BLaER1 treated with 17β-estradiol and CSF1 and Interleukin-3, amounts not matched to agents 10 nM and 100 nM (cell line): ENCODE measurements around the gene PES1.
A peak's percentile ranks its signal among the peaks of the same experiment; 100 is the strongest.
"Not testable (repeated sequence)": the region's sequence is repeated elsewhere in the genome, so short reads cannot be mapped to it uniquely, and the experiment has no call there.

Experiments
- H3K27ac ChIP-seq, 11 experiments: shearing (Covaris generic); formaldehyde crosslinking; 2 replicates each; pipeline ENCODE4 v1.8.1; 2022
- H3K27me3 ChIP-seq, 11 experiments: shearing (Covaris generic); formaldehyde crosslinking; 2 replicates each; pipeline ENCODE4 v1.8.1; 2022
- H3K36me3 ChIP-seq, 11 experiments: shearing (Covaris generic); formaldehyde crosslinking; 2 replicates each; pipeline ENCODE4 v1.8.1; 2022
- H3K4me1 ChIP-seq, 10 experiments: shearing (Covaris generic); formaldehyde crosslinking; 2 replicates each; pipeline ENCODE4 v1.8.1; 2022
- H3K4me2 ChIP-seq, 11 experiments: shearing (Covaris generic); formaldehyde crosslinking; 2 replicates each; pipeline ENCODE4 v1.8.1; 2022
- H3K4me3 ChIP-seq, 10 experiments: shearing (Covaris generic); formaldehyde crosslinking; 2 replicates each; pipeline ENCODE4 v1.8.1; 2022
- H3K9ac ChIP-seq, 11 experiments: shearing (Covaris generic); formaldehyde crosslinking; 2 replicates each; pipeline ENCODE4 v1.8.1; 2022
- H3K9me3 ChIP-seq, 11 experiments: shearing (Covaris generic); formaldehyde crosslinking; replicated peaks in 1 of 11; 2 replicates each; pipeline ENCODE4 v1.8.1; 2022
- H4K20me1 ChIP-seq, 11 experiments: shearing (Covaris generic); formaldehyde crosslinking; 2 replicates each; pipeline ENCODE4 v1.8.1; 2022
- Cebpa-rat ChIP-seq, 11 experiments: shearing (Covaris generic); IDR thresholded peaks; 2 replicates each; pipeline ENCODE4 v1.8.1; 2022

PES1 gene

GRCh38 chr22:30605449-30606110, 13.9 kb upstream of the PES1 start:
- no peaks in the 10 kb centered on the region for H3K9me3 ChIP-seq
- peak overlapping the region; percentile 46 to 84 (median 80); a peak in 19 of 22 replicates for H3K27ac ChIP-seq
- H3K4me2 ChIP-seq: peak overlapping the region; percentile 71 to 98 (median 91)
- H3K9ac ChIP-seq: peak overlapping the region; percentile 58 to 79 (median 68); a peak in 18 of 22 replicates
- 0 out of 22 replicates have a peak, but pooled peaks cover 0 to 5% (median 0%) of the 10 kb centered on the region in 11 experiments for H3K36me3 ChIP-seq
- no peak for TF ChIP-seq Cebpa-rat (IDR thresholded peaks at IDR 0.05)
- peak overlapping the region in 8 of 10 experiments; percentile 44 to 68 (median 50); a peak in 15 of 20 replicates for H3K4me3 ChIP-seq
- H3K4me1 ChIP-seq: peaks cover 50 to 69% (median 61%) of the 10 kb centered on the region in 10 experiments
- H3K27me3 ChIP-seq: no peaks in the 10 kb centered on the region
- H4K20me1 ChIP-seq: no peaks in the 10 kb centered on the region

DNA sequence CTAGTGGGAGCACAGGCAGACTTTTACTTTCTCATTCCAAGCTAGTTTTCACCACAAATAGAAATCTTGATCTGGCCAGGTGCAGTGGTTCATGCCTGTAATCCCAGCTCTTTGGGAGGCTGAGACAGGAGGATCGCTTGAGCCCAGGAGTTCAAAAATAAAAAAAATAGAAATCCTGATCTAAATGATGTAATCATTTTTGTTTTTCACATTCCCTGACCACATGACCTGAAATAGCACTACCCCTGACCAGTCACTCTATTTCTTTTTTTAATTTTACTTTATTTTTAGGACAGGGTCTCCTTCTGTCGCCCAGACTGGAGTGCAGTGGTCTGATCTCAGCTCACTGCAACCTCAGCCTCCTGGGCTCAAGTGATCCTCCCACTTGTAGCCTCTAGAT, 13.0 kb upstream of the PES1 start:
- H3K36me3 ChIP-seq: 0 out of 22 replicates have a peak, but pooled peaks cover 0 to 5% (median 0%) of the 10 kb centered on the region in 11 experiments
- H3K9ac ChIP-seq: 0 out of 22 replicates have a peak overlapping the region, but pooled peaks of 1 of the 11 experiments have one; percentile 16
- no peak overlapping the region for H3K4me3 ChIP-seq
- no peaks in the 10 kb centered on the region for H4K20me1 ChIP-seq
- peaks cover 42 to 61% (median 52%) of the 10 kb centered on the region in 10 experiments for H3K4me1 ChIP-seq
- no peak for TF ChIP-seq Cebpa-rat (IDR thresholded peaks at IDR 0.05)
- peak overlapping the region in 1 of 11 experiments; percentile 29; a peak in 3 of 22 replicates for H3K27ac ChIP-seq
- H3K9me3 ChIP-seq: no peaks in the 10 kb centered on the region
- peak overlapping the region in 7 of 11 experiments; percentile 71 to 98 (median 94); a peak in 11 of 22 replicates for H3K4me2 ChIP-seq
- H3K27me3 ChIP-seq: no peaks in the 10 kb centered on the region

DNA sequence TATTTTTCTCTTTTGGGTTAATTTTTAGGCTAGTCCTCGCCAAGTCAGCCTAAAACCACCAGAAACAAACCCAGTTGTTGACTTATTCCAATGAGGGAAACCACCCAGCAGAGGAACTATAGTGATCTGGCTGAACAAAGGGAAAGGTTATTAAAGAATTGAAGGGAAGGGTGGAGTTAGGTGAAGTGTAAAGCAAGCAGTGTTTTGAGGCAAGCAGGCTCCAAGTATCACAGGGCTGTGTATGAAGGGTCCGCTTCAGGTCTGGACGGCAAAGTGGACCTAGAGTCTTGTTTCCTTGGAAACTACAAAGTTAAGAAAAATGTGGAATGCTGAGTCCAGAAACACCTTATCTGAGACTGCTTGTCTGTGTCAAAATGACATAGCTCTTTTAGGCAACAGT, 12.1 kb upstream of the PES1 start:
- Histone ChIP-seq H3K27me3 (no peaks in the 10 kb centered on the region), H3K4me3 (no peak overlapping the region)

DNA sequence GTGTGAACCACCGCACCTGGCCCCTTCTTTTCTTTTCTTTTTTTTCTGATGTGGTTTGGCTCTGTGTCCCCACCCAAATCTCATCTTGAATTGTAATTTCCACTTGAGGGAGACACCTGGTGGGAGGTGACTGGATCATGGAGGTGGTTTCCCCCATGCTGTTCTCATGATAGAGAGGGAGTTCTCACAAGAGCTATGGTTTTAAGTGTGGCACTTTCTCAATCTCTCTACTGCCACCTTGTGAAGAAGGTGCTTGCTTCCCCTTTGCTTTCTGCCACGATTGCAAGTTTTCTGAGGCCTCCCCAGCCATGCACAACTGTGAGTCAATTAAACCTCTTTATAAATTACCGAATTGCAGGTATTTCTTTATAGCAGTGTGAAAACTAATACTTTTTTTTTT, 10.3 kb upstream of the PES1 start:
- H3K4me1 ChIP-seq: peaks cover 15 to 34% (median 25%) of the 10 kb centered on the region in 10 experiments
- H3K9me3 ChIP-seq: 0 out of 22 replicates have a peak, but pooled peaks cover 0 to 6% (median 0%) of the 10 kb centered on the region in 11 experiments
- H3K9ac ChIP-seq: no peak overlapping the region
- H4K20me1 ChIP-seq: no peaks in the 10 kb centered on the region
- TF ChIP-seq Cebpa-rat (IDR thresholded peaks at IDR 0.05): no peak
- 0 out of 22 replicates have a peak, but pooled peaks cover 0 to 5% (median 0%) of the 10 kb centered on the region in 11 experiments for H3K36me3 ChIP-seq
- H3K27ac ChIP-seq: no peak overlapping the region
- H3K27me3 ChIP-seq: no peaks in the 10 kb centered on the region
- H3K4me2 ChIP-seq: no peak overlapping the region
- no peak overlapping the region for H3K4me3 ChIP-seq

More for the DNA sequence above, 12.1 kb upstream of the PES1 start:
- no peak overlapping the region for H3K9ac ChIP-seq
- H3K4me1 ChIP-seq: peaks cover 32 to 51% (median 43%) of the 10 kb centered on the region in 10 experiments
- 0 out of 22 replicates have a peak, but pooled peaks cover 0 to 5% (median 0%) of the 10 kb centered on the region in 11 experiments for H3K36me3 ChIP-seq
- peak overlapping the region in 1 of 11 experiments; percentile 5; a peak in 1 of 22 replicates for H3K27ac ChIP-seq
- H4K20me1 ChIP-seq: no peaks in the 10 kb centered on the region
- H3K9me3 ChIP-seq: no peaks in the 10 kb centered on the region
- no peak overlapping the region for H3K4me2 ChIP-seq
- no peak for TF ChIP-seq Cebpa-rat (IDR thresholded peaks at IDR 0.05)

GRCh38 chr22:30601464-30601863, 9.8 kb upstream of the PES1 start:
- H3K4me2 ChIP-seq: no peak overlapping the region
- peaks cover 14 to 29% (median 21%) of the 10 kb centered on the region in 10 experiments for H3K4me1 ChIP-seq
- H3K27me3 ChIP-seq: no peaks in the 10 kb centered on the region
- no peak overlapping the region; a peak in 1 of 22 replicates for H3K9ac ChIP-seq
- H3K36me3 ChIP-seq: 0 out of 22 replicates have a peak, but pooled peaks cover 0 to 5% (median 0%) of the 10 kb centered on the region in 11 experiments
- TF ChIP-seq Cebpa-rat (IDR thresholded peaks at IDR 0.05): no peak
- H3K4me3 ChIP-seq: no peak overlapping the region
- 0 out of 22 replicates have a peak, but pooled peaks cover 0 to 6% (median 0%) of the 10 kb centered on the region in 11 experiments for H3K9me3 ChIP-seq
- H3K27ac ChIP-seq: no peak overlapping the region
- H4K20me1 ChIP-seq: no peaks in the 10 kb centered on the region

DNA sequence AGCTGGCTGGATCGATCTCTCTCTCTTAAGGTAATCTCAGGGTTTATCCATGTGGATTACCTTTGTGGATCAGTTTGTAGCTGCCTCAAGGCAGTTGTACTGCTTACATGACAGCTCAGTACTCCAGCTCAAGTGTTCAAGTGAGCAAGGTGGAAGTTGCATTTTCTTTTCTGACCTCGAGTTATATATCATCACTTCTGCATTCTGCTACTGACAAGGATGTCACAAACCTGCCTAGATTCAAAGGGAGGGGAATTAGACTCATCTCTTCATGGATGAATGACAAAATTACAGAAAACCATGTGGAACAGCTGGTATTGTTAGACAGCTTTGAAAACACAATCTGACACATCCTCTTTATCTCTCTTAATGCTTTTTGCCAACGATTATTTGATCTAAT, 9.2 kb upstream of the PES1 start:
- Histone ChIP-seq H3K27ac (no peak overlapping the region), H3K4me1 (peaks cover 9 to 24% (median 15%) of the 10 kb centered on the region in 10 experiments), H3K4me3 (no peak overlapping the region), H3K9ac (no peak overlapping the region; a peak in 1 of 22 replicates), H3K27me3 (no peaks in the 10 kb centered on the region), H3K9me3 (0 out of 22 replicates have a peak, but pooled peaks cover 0 to 6% (median 0%) of the 10 kb centered on the region in 11 experiments), H3K4me2 (no peak overlapping the region), H3K36me3 (0 out of 22 replicates have a peak, but pooled peaks cover 0 to 5% (median 0%) of the 10 kb centered on the region in 11 experiments), H4K20me1 (no peaks in the 10 kb centered on the region)
- no peak for TF ChIP-seq Cebpa-rat (IDR thresholded peaks at IDR 0.05)

DNA sequence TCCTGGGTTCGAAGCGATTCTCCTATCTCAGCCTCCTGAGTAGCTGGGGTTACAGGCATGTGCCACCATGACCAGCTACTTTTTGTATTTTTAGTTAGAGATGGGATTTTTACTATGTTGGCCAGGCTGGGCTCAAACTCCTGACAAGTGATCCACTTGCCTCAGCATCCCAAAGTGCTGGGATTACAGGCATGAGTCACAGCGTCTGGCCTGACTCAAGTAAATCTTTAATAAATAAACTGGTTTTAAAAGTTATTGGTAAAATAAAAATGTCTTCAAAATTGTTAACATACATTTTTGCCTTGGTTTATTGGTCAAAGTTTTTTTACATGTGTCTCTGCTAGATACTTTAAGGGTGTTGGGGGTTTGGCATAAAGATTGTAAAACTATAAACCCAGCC, 7.3 kb upstream of the PES1 start:
- H3K36me3 ChIP-seq: 0 out of 22 replicates have a peak, but pooled peaks cover 0 to under 1% (median 0%) of the 10 kb centered on the region in 11 experiments
- H3K4me1 ChIP-seq: peaks cover 0 to 9% (median 0%) of the 10 kb centered on the region in 10 experiments; a peak in 2 of 20 replicates
- no peak overlapping the region for H3K27ac ChIP-seq
- no peaks in the 10 kb centered on the region for H3K27me3 ChIP-seq
- TF ChIP-seq Cebpa-rat (IDR thresholded peaks at IDR 0.05): no peak
- H4K20me1 ChIP-seq: no peaks in the 10 kb centered on the region
- H3K9me3 ChIP-seq: 0 out of 22 replicates have a peak, but pooled peaks cover 0 to 6% (median 0%) of the 10 kb centered on the region in 11 experiments
- H3K4me2 ChIP-seq: no peak overlapping the region
- H3K4me3 ChIP-seq: no peak overlapping the region
- H3K9ac ChIP-seq: no peak overlapping the region

GRCh38 chr22:30596886-30597285, 5.2 kb upstream of the PES1 start:
- Histone ChIP-seq H3K4me1 (peaks cover 0 to 13% (median 8%) of the 10 kb centered on the region in 10 experiments; a peak in 14 of 20 replicates), H4K20me1 (no peaks in the 10 kb centered on the region), H3K4me2 (no peak overlapping the region), H3K27ac (no peak overlapping the region), H3K9me3 (0 out of 22 replicates have a peak, but pooled peaks cover 0 to 6% (median 0%) of the 10 kb centered on the region in 11 experiments), H3K9ac (no peak overlapping the region), H3K4me3 (no peak overlapping the region), H3K36me3 (no peaks in the 10 kb centered on the region), H3K27me3 (no peaks in the 10 kb centered on the region)
- TF ChIP-seq Cebpa-rat (IDR thresholded peaks at IDR 0.05): no peak

GRCh38 chr22:30596199-30596598, 4.5 kb upstream of the PES1 start:
- Histone ChIP-seq H3K4me3 (no peak overlapping the region), H3K27ac (no peak overlapping the region), H3K9ac (no peak overlapping the region), H3K4me1 (peaks cover 0 to 11% (median 7%) of the 10 kb centered on the region in 10 experiments; a peak in 14 of 20 replicates), H3K27me3 (no peaks in the 10 kb centered on the region), H3K9me3 (0 out of 22 replicates have a peak, but pooled peaks cover 0 to 6% (median 0%) of the 10 kb centered on the region in 11 experiments), H4K20me1 (no peaks in the 10 kb centered on the region), H3K36me3 (no peaks in the 10 kb centered on the region), H3K4me2 (no peak overlapping the region)
- TF ChIP-seq Cebpa-rat (IDR thresholded peaks at IDR 0.05): no peak

- not testable (repeated sequence) for H3K27me3 ChIP-seq, H3K9me3 ChIP-seq
- Histone ChIP-seq H3K27ac (peak overlapping the region in 7 of 11 experiments; percentile 91 to 97 (median 94); a peak in 7 of 22 replicates), H3K9ac (peak overlapping the region in 7 of 11 experiments; percentile 87 to 97 (median 96); a peak in 10 of 22 replicates), H3K4me3 (peak overlapping the region in 5 of 10 experiments; percentile 13 to 84 (median 73); a peak in 5 of 20 replicates), H3K4me1 (peaks cover 12 to 26% (median 19%) of the 10 kb centered on the region in 10 experiments), H3K36me3 (peaks cover 24 to 34% (median 29%) of the 10 kb centered on the region in 11 experiments), H3K4me2 (peak overlapping the region; percentile 33 to 96 (median 85)), H4K20me1 (peaks cover 0 to 35% (median 27%) of the 10 kb centered on the region in 11 experiments; a peak in 11 of 22 replicates)
Observed at GRCh38 chr22:30592360-30592713, 627 bp upstream of the PES1 start.
